Stimulated activated CD4-positive, alpha-beta T cell treated with anti-CD3 and anti-CD28 coated beads, Interleukin-2, amount 100 ng/mL, for 24 hours (primary cell): ENCODE data around the gene SASH3.
A peak's percentile ranks its signal among the peaks of the same experiment; 100 is the strongest.
"Not testable (repeated sequence)": the region's sequence is repeated elsewhere in the genome, so short reads cannot be mapped to it uniquely, and the experiment has no call there.

Experiments used
- DNase-seq, 2 donors: peaks; one replicate each; pipeline ENCODE4 v3.0.0-alpha.2; 2020

SASH3 gene

DNA sequence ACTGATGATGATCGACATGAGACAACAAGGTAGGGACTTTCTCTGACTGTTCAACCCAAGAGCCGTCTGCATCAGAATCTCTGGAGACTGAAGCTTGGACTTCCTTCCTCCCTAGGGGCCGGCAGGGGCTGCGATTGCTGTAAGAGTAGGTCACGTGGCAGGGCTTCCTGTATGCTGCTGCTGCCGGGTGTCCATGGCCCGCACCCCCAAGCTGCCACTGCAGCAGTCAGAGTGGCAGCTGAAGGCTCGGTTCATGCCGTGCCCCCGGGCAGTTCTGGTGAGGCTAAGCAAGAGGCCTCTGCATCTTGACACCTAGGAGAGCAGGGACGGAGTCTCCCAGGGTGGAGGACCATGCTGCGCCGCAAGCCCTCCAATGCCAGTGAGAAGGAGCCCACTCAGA lies at the start of gene SASH3:
Gene SASH3 (plus strand): TSS at position 203 of the 400 bp plus-strand sequence. CDS start 149 bp downstream, at position 352.
- peak; percentile 53 to 67 for DNase-seq

DNA sequence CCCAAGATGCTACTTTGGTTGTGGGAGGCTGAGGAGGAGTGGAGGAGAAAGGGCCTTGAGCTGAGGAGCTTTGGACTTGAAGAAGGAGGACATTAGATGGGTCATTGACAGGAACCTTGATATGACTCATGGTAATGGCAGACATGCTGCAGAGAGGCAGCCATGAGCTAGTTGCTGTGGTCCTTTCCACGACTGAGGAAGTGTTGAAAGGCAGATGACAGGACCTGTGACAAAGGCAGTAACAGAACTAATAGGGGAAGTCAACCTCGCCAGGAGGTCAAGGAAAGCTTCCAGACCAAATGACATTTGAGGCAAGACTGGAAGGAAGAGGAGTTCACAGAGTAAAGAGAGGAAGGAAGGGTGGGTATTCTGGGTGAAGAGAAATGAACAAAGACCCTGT lies 48.5 kb upstream of the SASH3 start:
- DNase-seq = no peak

DNA sequence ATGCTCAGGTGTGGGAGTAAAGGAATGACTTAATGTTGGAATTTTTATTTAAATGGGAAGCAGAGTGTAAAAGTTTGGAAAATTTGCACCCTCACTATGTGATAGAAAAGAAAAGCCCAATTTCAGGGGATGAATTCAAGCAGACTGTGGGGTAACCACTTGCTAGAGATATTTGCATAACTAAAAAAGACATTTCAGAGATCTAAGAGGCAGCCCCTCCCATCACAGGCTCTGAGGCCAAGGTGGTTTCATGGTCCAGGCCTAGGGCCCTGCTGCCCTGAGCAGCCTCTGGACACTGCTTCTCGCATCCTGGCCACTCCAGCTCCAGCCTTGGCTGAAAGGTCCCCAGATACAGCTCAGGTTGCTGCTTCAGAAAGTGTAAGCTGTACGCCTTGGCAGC lies 46.9 kb upstream of the SASH3 start:
- no peak for DNase-seq

DNA sequence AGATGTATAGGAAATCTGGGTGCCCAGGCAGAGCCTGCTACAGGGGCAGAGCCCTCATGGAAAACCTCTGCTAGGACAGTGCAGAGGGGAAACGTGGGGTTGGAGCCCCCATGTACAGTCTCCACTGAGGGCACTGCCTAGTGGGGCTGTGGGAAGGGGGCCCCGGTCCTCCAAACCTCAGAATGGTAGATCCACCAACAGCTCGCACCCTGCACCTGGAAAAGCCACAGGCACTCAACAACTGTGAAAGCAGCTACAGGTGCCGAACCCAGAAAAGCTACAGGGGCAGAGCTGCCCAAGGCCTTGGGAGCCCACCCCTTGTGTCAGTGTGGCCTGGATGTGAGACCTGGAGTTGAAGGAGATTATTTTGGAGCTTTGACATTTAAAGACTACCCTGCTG lies 46.4 kb upstream of the SASH3 start:
- no peak for DNase-seq

DNA sequence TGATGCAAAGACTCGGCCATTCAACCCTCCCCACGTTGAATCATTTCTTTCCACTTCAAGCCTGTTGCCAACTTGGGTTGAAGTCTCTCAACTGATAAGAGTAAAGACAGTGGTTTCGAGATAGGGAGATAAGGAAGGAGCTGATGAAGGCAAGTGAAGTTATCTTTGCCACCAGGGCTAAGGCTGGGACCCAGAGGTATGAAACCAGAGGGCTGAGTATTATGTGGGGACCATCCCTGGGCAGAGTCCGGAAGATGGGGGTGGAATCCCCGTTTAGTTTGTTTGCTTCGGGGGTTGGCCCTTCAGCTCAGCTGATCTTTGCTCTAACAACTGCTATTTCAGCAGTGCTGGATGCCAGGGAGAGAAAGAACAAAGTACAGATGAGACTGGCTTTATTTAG lies 43.3 kb upstream of the SASH3 start:
- DNase-seq = no peak

DNA sequence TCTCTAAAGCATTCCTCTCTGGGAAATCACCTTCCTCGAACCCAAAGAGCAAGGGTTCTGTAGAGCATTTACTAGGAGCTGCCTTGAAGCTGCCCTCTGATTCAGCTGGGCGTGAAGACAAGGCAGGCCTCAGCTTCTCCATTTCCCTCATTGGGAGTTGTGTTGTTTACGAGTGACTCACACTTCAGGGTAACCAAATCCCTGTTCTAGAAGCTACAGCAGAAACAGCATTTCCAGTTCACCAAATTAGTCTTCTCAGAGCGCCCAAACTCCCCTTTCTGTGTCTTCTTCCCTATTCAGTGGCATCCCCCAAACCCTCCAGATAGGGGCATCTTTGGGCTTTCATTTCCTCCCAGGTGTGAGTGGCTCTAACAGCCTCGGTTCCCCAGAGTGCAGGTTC lies 41.8 kb upstream of the SASH3 start:
- no peak for DNase-seq

DNA sequence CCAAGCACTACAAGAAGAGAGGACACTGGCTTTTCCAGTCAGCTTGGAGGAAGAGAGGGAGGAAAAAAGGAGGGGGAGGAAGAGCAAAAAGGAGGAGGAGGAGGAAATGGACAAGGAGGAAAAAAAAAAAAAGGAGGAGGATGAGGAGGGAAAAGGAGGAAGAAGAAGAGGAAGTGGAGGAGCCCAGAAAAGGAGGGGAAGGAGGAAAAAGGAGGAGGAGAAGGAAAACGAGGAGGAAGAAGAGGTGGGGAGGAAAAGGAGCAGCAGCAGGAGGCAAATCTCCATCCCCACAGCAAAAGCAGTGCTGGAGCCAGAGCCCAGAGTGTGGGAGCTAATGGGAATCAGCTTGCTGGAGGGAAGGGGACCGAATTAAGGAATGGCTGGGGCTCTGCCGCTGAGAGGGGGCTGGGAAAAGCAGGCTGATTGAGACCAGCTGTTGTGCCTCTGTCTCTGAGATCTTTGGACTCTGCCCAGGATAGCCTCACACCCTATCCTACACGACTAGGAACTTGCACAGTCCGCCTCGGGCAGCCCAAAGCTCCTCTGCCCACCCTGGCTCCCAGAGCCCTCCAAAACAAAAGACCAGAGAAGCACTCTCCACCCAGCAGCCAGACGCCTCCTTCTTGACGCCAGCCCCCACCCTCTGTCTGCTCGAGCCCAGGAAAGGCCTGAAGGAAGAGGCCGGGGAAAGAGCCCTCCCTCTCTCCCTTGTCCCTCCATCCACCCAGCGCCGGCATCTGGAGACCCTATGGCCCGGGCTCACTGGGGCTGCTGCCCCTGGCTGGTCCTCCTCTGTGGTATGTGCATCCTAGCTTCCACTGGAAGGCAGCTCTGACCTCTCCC lies 41.1 kb upstream of the SASH3 start, which contains the start of gene XPNPEP2:
Gene XPNPEP2 (plus strand): TSS at position 514 of the 843 bp plus-strand sequence. CDS start 235 bp downstream, at position 749.
- no peak for DNase-seq

DNA sequence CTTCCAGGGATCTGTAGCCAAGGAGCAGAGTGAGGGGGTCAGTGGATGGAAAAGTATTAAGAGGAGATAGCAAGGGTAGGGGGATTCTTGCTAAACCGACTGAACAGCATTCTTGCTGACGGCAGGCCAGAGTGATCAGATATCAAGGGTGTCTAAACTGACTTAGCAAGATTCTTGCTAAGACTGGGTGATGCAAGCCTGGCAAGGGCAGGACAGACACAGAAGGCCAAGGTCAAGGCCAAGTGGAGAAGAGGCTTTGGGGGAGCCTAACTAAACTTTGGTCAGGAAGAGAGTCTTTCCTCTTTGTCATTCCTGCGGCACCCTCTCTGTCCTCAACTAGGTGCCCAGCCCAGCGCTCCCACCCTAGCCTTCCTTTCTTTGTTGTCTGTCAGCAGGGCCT lies 40.2 kb upstream of the SASH3 start:
- no peak for DNase-seq

DNA sequence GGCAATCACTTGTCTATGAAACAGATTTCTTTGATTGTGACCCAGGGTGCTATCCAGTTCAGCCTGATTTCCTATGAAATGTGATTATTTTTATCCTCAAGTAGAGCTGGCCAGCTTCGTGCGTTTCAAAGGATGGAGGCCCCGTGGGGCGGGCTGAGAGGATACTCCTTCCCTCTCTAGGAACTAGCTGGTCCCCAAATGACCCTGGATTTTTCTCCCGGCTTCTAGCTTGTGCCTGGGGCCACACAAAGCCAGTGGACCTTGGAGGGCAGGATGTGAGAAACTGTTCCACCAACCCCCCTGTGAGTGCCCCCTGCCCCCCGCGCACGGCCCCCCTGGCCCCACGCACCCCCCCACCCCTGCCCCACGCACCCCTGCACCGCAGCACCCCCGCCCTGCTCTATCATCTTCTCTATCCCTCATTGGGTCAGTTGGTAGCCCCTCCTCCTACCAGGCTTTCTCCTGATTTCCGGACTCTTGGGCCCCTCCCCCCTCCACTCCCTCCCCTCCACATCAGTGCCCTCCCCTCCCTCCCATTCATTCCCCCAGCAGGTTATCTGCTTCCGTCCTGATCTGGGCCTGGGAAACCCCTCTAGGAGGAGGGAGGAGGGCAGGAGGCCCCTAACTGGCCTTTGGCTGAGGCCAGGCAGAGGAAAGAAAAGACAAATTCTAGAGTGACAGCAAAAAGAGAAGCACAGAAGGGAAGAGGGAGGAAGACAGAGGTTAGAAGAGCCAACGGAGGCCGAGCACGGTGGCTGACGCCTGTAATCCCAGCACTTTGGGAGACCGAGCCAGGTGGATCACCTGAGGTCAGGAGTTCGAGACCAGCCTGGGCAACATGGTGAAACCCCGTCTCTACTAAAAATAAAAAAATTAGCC lies 37.6 kb upstream of the SASH3 start:
- no peak for DNase-seq

DNA sequence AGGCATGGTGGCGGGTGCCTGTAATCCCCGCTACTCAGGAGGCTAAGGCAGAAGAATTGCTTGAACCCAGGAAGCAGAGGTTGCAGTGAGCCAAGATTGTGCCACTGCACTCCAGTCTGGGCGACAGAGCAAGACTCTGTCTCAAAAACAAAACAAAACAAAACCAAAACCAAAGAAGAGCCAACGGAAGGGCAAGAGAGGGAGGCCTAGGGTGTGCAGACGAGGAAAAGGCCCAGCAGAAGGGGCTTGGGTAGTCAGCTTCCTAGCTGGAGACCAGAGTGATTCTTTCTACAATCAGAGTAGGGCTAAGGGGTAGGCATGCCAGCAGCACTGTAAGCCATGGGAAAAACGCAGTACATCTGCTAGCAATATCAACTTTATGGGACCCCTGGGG lies 37.0 kb upstream of the SASH3 start:
- not testable (repeated sequence) for DNase-seq

DNA sequence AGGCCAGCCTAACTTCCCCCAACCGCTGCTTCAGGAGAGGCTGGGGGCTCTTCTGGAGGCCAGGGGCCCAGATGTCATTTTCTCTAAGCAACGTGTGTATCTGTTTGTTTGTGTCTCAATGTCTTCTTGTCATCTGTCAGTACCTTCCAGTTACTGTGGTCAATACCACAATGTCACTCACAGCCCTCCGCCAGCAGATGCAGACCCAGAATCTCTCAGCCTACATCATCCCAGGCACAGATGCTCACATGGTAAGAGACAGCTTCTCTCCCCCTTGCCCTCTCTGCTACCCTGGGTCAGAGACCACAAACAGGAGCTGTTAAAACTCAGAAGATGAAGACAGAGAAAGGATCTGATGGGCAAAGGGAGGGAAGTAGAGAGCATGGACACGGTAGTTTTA lies 35.9 kb upstream of the SASH3 start:
- no peak for DNase-seq

DNA sequence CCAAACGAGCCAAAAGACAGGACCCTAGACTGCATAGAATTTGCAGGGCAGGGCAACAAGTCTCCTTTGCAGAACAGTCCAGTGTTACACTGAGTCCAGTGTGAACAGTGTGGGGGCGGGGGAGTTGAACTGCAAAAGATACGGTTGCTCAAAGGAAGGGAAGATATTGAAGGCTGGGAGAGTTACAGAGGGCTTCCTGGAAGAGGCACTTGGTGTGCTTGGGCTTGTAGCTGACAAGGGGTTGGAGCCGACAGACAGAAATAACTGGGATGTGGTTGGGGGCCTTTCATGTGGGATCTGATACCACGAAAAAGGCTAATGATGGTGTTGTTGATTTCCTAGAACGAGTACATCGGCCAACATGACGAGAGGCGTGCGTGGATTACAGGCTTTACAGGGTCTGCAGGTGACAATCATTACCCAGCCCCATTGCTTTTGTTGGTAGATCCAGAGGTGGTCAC lies 34.9 kb upstream of the SASH3 start:
- no peak for DNase-seq

DNA sequence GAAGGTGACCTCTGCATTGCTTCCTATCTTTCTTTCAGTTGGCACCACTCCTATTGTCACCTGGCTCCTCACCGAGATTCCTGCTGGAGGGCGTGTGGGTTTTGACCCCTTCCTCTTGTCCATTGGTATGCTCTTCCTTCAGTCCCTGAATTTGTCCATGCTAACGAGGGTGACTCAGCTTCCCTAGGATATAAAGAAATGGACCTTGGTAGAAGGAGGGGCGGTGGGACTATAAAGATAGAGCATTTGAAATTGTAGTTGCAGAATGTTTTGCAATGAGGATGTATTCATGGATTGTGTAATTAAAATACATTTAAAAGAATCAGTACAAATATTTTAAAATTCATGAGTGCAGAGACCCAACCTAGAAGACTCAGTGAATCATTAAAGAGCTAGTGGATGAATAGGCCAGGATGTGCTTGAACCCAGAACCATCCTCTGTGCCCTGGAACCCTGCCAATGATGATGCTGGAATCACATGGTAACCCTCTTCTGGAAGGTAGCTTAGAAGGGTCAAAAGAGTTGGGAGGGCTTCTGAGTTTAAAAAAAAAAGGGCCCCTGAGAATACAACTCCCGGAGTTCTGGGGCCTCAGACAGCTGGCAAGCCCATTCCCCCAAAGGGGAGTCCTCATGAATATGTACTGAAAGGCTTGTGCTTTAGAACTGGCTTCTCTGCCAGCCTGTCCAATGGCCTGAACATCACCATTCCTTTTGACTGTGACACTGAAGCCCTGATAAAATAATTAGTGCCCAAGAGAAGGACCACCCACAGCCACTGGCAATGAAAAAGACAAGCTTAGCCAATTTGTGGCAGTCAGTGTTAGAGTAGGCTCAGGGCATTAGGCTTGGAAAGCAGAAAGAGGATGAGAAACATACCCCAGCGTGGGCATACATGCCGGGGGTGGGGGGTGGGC lies 32.9 kb upstream of the SASH3 start:
- DNase-seq = no peak

DNA sequence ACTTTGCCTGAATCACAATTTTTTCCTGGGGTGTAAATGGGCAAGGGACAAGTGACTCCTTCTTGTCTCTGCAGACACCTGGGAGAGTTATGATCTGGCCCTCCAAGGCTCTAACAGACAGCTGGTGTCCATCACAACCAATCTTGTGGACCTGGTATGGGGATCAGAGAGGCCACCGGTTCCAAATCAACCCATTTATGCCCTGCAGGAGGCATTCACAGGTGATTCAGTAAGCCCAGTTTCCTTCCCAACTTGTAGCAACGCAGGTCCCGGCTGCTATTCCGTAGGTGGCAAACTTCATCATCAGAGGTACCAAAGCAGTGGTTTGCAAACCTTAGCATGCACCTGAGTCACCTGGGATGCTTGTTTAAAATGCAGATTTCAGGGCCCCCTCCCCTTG lies 32.2 kb upstream of the SASH3 start:
- no peak for DNase-seq

DNA sequence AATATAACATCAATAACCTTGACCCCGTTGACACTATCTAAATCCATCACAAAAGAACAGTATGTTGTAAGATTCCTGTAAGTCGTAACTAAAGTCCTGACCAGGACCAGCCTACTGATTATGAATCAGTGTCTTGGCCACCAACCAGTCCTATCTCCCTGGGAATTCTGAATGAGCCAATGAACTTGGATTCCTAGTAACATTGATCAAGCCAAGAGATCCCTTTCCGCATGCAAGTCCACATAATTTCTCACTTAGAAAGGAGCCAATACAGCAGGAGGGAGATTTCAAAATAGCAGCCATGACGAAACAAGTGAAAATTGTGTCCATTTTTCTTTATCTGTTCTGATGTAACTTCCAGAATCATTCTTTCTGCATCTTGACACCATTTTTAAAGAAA lies 31.4 kb upstream of the SASH3 start:
- no peak for DNase-seq

DNA sequence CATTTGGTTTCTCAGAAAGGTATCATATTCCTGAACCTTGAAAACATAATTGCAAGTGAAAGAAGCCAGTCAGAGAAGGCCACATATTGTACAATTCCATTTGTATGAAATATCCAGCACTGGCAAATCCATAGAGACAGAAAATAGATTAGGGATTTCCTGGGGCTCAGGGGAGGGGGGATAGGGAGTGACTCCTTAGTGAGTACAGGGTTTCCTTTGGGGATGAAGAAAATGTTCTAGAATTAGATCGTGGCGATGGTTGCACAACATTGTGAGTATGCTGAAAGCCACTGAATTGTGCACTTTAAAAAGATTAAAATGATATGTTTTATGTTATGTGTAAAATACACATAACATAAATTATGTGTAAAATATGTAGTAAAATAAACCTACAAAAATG lies 30.7 kb upstream of the SASH3 start:
- no peak for DNase-seq

DNA sequence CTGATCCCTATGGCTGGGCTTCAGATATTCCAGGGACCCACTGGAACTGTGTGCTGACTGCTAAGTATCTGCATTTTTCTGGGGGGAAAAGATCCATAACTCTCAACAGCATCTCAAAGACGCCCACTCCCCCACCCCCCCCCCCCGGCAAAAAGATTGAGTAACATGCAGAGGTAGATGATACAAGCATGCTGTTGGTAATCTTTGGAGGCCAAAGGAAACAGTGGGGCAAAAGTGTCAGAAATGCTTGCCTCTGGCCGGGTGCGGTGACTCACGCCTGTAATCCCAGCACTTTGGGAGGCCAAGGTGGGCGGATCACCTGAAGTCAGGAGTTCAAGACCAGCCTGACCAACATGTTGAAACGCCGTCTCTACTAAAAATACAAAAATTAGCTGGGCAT lies 28.8 kb upstream of the SASH3 start:
- no peak for DNase-seq

DNA sequence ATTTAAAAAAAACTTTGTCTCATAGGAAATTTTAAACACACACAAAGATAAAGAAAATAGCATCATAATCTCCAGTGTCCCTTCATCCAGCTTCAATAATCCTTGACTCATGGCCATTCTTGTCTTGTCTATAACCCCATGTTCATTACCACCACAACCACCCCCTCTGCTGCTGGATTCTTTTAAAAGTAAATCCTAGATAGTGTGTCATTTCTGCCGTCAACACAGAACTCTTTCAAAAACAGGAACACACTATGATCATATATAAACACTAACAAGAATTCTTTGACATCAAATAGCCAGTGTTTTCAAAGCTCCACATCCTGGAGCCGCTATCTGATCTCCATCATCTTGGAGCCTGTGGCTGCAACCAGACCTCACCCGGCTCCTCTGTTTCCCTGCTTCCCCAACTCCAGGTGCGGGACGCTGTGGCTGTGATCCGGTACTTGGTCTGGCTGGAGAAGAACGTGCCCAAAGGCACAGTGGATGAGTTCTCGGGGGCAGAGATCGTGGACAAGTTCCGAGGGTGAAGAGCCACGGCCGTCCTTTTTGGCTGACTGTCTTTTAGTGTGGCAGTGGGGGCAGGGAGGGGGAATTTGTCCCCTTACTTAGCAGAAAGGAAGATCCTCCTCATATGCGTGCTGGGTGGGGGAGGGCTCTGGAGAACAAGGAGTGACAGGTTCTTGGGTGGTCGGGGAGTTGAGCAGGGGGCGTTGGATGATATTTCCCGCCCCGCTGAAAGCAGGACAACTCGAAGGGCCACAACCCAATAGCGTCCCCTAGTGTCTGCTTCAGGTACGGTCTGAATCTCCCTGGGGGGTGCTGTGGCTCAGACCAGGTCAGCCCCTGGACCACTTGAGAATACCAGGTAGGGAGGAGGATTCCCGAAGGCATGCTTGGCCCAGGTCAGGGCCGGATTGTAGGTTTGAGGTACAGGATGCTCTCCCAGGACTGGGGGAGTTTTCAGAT lies 25.4 kb upstream of the SASH3 start:
- DNase-seq = no peak

DNA sequence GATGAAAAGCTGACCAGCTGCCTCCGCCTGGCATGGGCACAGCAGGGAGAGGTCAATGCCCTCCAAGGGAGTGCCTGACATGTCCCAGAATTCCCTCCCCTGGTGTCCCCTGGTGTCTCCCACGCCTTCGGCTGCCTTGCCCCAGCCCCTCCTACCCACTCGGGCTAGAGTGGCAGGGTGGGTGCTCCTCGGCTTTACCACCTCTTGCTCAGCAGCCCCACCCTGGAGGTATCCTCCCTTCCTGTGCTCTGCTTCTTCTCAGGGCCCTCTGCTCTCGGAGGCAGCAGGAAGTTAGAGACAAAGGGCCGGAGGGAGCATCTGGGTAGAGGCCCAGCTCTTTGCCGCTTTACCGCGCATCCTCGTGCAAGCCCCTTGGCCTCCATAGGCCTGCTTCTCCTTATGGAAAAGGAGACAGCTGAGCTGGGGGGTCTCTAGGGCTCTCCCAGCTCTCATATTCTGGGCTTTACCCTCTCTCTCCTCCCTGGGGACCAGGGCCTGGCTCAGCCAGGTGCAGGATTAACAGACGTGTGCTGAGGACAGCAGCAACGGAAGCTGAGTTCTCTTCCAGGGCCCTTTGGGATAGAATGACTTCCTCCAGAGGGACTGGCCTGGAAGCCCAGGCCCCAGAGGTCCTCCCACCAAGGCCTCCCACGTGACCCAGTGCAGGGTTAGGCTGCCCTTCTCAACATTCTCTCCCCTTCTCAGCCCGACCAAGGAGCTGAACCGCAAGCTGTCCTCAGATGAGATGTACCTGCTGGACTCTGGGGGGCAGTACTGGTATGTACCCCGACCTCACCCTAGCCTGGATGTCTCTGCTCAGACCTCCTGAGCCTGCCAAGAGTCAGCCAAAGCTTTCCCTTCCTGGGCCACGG lies 23.7 kb upstream of the SASH3 start:
- DNase-seq = no peak

DNA sequence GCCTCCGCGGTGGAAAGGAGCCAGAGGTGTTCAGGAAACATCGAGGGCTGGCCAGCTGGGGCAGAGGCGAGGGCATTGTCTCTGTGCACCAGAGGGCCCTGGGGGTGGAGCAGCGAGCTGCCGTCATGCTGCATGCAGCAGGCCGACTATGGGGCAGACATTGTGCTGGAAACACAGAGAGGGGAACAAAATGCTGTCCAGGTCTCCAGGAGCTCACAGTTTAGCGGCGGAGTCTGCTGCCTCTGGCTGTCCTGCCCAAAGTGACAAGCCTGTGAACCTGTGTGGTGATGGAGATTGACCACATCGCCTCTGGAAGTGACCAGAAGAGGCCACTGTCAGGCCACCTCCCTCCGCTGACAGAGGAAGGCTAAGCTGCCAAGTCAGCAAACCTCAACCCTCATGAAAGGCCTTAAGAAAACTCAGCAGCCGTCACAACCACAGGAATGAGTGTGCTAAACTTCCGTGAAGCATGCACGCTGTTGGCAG lies 20.1 kb upstream of the SASH3 start:
- peak; percentile 48 to 51 for DNase-seq
